NCI-H1417 (cell line): ENCODE data around the gene CXXC5.
A peak's percentile ranks its signal among the peaks of the same experiment; 100 is the strongest.

Source experiments
- DNase-seq, 3 experiments: peaks; one replicate each; lab custom pipeline; 2025; lab: John Stamatoyannopoulos, UW

The CXXC5 gene

GRCh38 chr5:139692679-139693308, 44.6 kb downstream of the CXXC5 start:
- DNase-seq: no peak

- no peak for DNase-seq
Measured at GRCh38 chr5:139693676-139694364, 45.7 kb downstream of the CXXC5 start.

GRCh38 chr5:139694556-139695177, 46.5 kb downstream of the CXXC5 start:
- no peak for DNase-seq

GRCh38 chr5:139695178-139695573, 47.0 kb downstream of the CXXC5 start:
- no peak for DNase-seq

GRCh38 chr5:139696167-139696893, 48.2 kb downstream of the CXXC5 start:
- DNase-seq: no peak

- DNase-seq: peak in 2 of 3 experiments; percentile 42 to 59
Measured at GRCh38 chr5:139696894-139697658, 48.9 kb downstream of the CXXC5 start.

- peak in 1 of 3 experiments; percentile 14 for DNase-seq
Measured at GRCh38 chr5:139698490-139699146, 50.5 kb downstream of the CXXC5 start.

- no peak for DNase-seq
Measured at GRCh38 chr5:139699351-139699750, 51.2 kb downstream of the CXXC5 start.

GRCh38 chr5:139700711-139701055, 52.5 kb downstream of the CXXC5 start:
- DNase-seq: no peak

- DNase-seq: peak in 1 of 3 experiments; percentile 12
Measured at GRCh38 chr5:139701056-139701741, 53.0 kb downstream of the CXXC5 start.

- DNase-seq: no peak
Measured at GRCh38 chr5:139702548-139702947, 54.4 kb downstream of the CXXC5 start.

GRCh38 chr5:139704748-139705147, 56.6 kb downstream of the CXXC5 start:
- DNase-seq: no peak

- no peak for DNase-seq
Measured at GRCh38 chr5:139705191-139705590, 57.0 kb downstream of the CXXC5 start.

- DNase-seq: no peak
Measured at GRCh38 chr5:139705655-139706587, 57.8 kb downstream of the CXXC5 start.

GRCh38 chr5:139707445-139708003, 59.4 kb downstream of the CXXC5 start:
- DNase-seq: peak in 1 of 3 experiments; percentile 29

- DNase-seq: peak in 1 of 3 experiments; percentile 44
Measured at GRCh38 chr5:139708434-139708861, 60.3 kb downstream of the CXXC5 start.

- DNase-seq: peak; percentile 70 to 84 (median 72)
Measured at GRCh38 chr5:139708877-139709581, 60.9 kb downstream of the CXXC5 start.

- peak in 2 of 3 experiments; percentile 72 to 77 for DNase-seq
Measured at GRCh38 chr5:139709582-139710318, 61.6 kb downstream of the CXXC5 start.
